B cell (primary cell): ENCODE results near the gene EXOC4. TPM values are rescaled to one million over a fixed set of nuclear protein-coding genes. Genes with fewer than 3 reads are reported as not detected.

Source experiments
- ATAC-seq: fragments of 200-7000 bp; cut with Tn5 transposase; one replicate; pipeline ENCODE4 v1.10.0; 2021; ENCODE audit warnings: low read depth, mild to moderate bottlenecking, moderate number of reproducible peaks, moderate library complexity
- CTCF ChIA-PET: fragments of 350-600 bp; sonication (Branson Sonifier 250); formaldehyde crosslinking; loops from one replicate; lab custom pipeline; 2021; ENCODE audit warnings: antibody characterized with exemption, inconsistent platforms; lab: Charles Lee
- POLR2A ChIA-PET: fragments of 350-600 bp; sonication (Branson Sonifier 250); formaldehyde crosslinking; loops from one replicate; lab custom pipeline; 2021; ENCODE audit warnings: antibody characterized with exemption; lab: Charles Lee
- DNase-seq: peaks from one replicate; pipeline ENCODE4 v3.0.0; 2013
- H2AFZ ChIP-seq: 2 replicates; pipeline ENCODE4 v1.6.1; 2012; ENCODE audit warnings: mild to moderate bottlenecking, low read depth, low read length; ENCODE audit not compliant: insufficient read depth, poor library complexity, severe bottlenecking
- H3K27ac ChIP-seq, 2 donors: 1 replicate in 1 of 2; 2 replicates in 1 of 2; pipeline ENCODE4 v1.5.1; 2012 to 2013; ENCODE audit warnings: low read length in 2 of 2, mild to moderate bottlenecking in 2 of 2, moderate library complexity in 1 of 2
- H3K27me3 ChIP-seq, 4 experiments: fragments of 200-600 bp in 1 of 4; sonication (generic) in 1 of 4; replicated peaks in 1 of 4; 1 replicate in 2 of 4; 2 replicates in 2 of 4; pipeline versions ENCODE4 v1.6.1 to v1.7.0; 2013 to 2016; ENCODE audit warnings: low read length in 3 of 4, mild to moderate bottlenecking in 2 of 4, mixed read lengths in 1 of 4, moderate library complexity in 1 of 4; ENCODE audit not compliant: insufficient read depth in 4 of 4, control insufficient read depth in 3 of 4; ENCODE audit errors: control extremely low read depth in 1 of 4
- H3K36me3 ChIP-seq, 2 experiments: replicated peaks in 1 of 2; 1 replicate in 1 of 2; 2 replicates in 1 of 2; pipeline versions ENCODE4 v1.6.1 to v1.7.1; 2013; ENCODE audit warnings: low read length in 1 of 2; ENCODE audit not compliant: insufficient read depth in 2 of 2, control insufficient read depth in 1 of 2; ENCODE audit errors: control extremely low read depth in 1 of 2, extremely low read depth in 1 of 2
- H3K4me1 ChIP-seq, 2 donors: fragments of 200-600 bp in 1 of 2; sonication (generic) in 1 of 2; 1 replicate in 1 of 2; 2 replicates in 1 of 2; pipeline versions ENCODE4 v1.5.1 to v1.6.1; 2013 to 2017; ENCODE audit warnings: low read length in 2 of 2; ENCODE audit not compliant: control insufficient read depth in 2 of 2, insufficient read depth in 2 of 2
- H3K4me2 ChIP-seq: replicated peaks from 2 replicates; pipeline ENCODE3; 2012; ENCODE audit warnings: mild to moderate bottlenecking, low read depth, low read length; ENCODE audit not compliant: poor library complexity, severe bottlenecking
- H3K4me3 ChIP-seq, 5 experiments: fragments of 200-600 bp in 1 of 5; sonication (generic) in 1 of 5; 1 replicate in 3 of 5; 2 replicates in 2 of 5; pipeline versions ENCODE4 v1.5.1 to v1.7.0; 2011 to 2016; ENCODE audit warnings: low read length in 4 of 5, mild to moderate bottlenecking in 4 of 5, low read depth in 2 of 5, control low read depth in 1 of 5, moderate library complexity in 1 of 5; ENCODE audit not compliant: insufficient read depth in 1 of 5; ENCODE audit errors: control extremely low read depth in 1 of 5, extremely low read depth in 1 of 5
- H3K79me2 ChIP-seq: fragments of 200-600 bp; sonication (generic); one replicate; pipeline ENCODE4 v1.6.0; 2016; ENCODE audit warnings: low read length; ENCODE audit not compliant: control insufficient read depth, insufficient read depth
- H3K9ac ChIP-seq: fragments of 200-600 bp; sonication (generic); 2 replicates; pipeline ENCODE4 v1.6.1; 2017; ENCODE audit warnings: mild to moderate bottlenecking, low read length, moderate library complexity
- H3K9me3 ChIP-seq, 3 donors: one replicate each; pipeline versions ENCODE4 v1.6.1 to v1.7.1; 2013; ENCODE audit warnings: low read length in 2 of 3; ENCODE audit not compliant: control insufficient read depth in 2 of 3, insufficient read depth in 1 of 3; ENCODE audit errors: control extremely low read depth in 1 of 3
- H4K20me1 ChIP-seq: 2 replicates; pipeline ENCODE4 v1.6.0; 2012; ENCODE audit warnings: mild to moderate bottlenecking, low read length; ENCODE audit not compliant: insufficient read depth, control insufficient read depth, poor library complexity, severe bottlenecking
- H3K27ac Mint-ChIP-seq: one replicate; pipeline ENCODE4 v1.8.0; 2021; ENCODE audit warnings: mixed read lengths
- H3K27me3 Mint-ChIP-seq: one replicate; pipeline ENCODE4 v1.8.0; 2021; ENCODE audit warnings: mixed read lengths
- H3K4me1 Mint-ChIP-seq: one replicate; pipeline ENCODE4 v1.8.0; 2021; ENCODE audit warnings: mixed read lengths
- H3K4me3 Mint-ChIP-seq: one replicate; pipeline ENCODE4 v1.8.0; 2021; ENCODE audit warnings: mixed read lengths
- H3K9me3 Mint-ChIP-seq: one replicate; pipeline ENCODE4 v1.8.0; 2022; ENCODE audit warnings: mixed read lengths; ENCODE audit not compliant: insufficient read depth
- CTCF ChIP-seq: fragments of 200-600 bp; IDR thresholded peaks from one replicate; pipeline ENCODE4 v1.8.0; 2022; ENCODE audit warnings: antibody characterized with exemption, mild to moderate bottlenecking
- EZH2 ChIP-seq: IDR thresholded peaks from 2 replicates; pipeline ENCODE4 v1.6.1; 2012; ENCODE audit warnings: borderline replicate concordance, low read depth, mild to moderate bottlenecking, moderate library complexity, low read length; ENCODE audit not compliant: insufficient read depth, poor library complexity, severe bottlenecking
- WGBS: methylation state at CpG from one replicate; pipeline ENCODE4 v1.1.5; 2013; ENCODE audit warnings: missing lambda C conversion rate; ENCODE audit not compliant: insufficient coverage; 5-methylcytosine and 5-hydroxymethylcytosine counted together
- intact Hi-C: fragments of 100-400 bp; cut with micrococcal nuclease; formaldehyde crosslinking; loops from one replicate; pipeline ENCODE4 v1.10.0; 2022
- polyA plus RNA-seq: library from polyadenylated mRNA; depleted of rRNA; stranded (reverse); fragments of >200 nt; gene quantifications from 2 replicates; pipeline ENCODE4 v1.2.3, GENCODE V29; 2012
- total RNA-seq, 2 donors: library from RNA; stranded (reverse); fragments of 120-200 nt in 1 of 2; gene quantifications; 1 replicate in 1 of 2; 2 replicates in 1 of 2; pipeline versions ENCODE4 v1.2.3 to v1.2.4, GENCODE V29; 2013 to 2022

EXOC4 gene
- total and polyA plus RNA-seq, 2 donors (not counting 1 experiment from before 2014, with no cell fraction given) = 16.7 to 135 TPM

GRCh38 chr7:133807624-133808492 is 555.0 kb downstream of the EXOC4 start:
- no peak overlapping the region for H3K9ac ChIP-seq
- Mint-ChIP-seq H3K27ac (no peak overlapping the region), H3K9me3 (no peaks in the 10 kb centered on the region), H3K4me3 (no peak overlapping the region), H3K4me1 (no peaks in the 10 kb centered on the region), H3K27me3 (no peaks in the 10 kb centered on the region)
- H2AFZ ChIP-seq = no peak overlapping the region
- H3K4me3 ChIP-seq = no peak overlapping the region
- ChIA-PET CTCF (no interaction called here), POLR2A (no interaction called here)
- WGBS = no CpG with 5 or more reads among the region's 7 CpGs
- no peak for ATAC-seq
- H3K4me1 ChIP-seq = no peaks in the 10 kb centered on the region
- H3K27ac ChIP-seq = no peak overlapping the region
- intact Hi-C loops = no loop called here
- H3K27me3 ChIP-seq = no peaks in the 10 kb centered on the region
- H3K9me3 ChIP-seq = no peaks in the 10 kb centered on the region
- no peaks in the 10 kb centered on the region for H3K79me2 ChIP-seq
- no peak overlapping the region for H3K4me2 ChIP-seq
- no peaks in the 10 kb centered on the region for H4K20me1 ChIP-seq
- no peaks in the 10 kb centered on the region for H3K36me3 ChIP-seq
- TF ChIP-seq CTCF (no peak), EZH2 (no peak)
- no peak for DNase-seq

- Histone ChIP-seq H3K9ac (no peak overlapping the region), H3K4me2 (no peak overlapping the region), H3K27me3 (no peaks in the 10 kb centered on the region), H3K4me1 (no peaks in the 10 kb centered on the region), H3K36me3 (no peaks in the 10 kb centered on the region), H3K79me2 (no peaks in the 10 kb centered on the region), H4K20me1 (no peaks in the 10 kb centered on the region), H3K27ac (no peak overlapping the region), H2AFZ (no peak overlapping the region), H3K4me3 (no peak overlapping the region), H3K9me3 (no peaks in the 10 kb centered on the region)
- no peak for DNase-seq
- Mint-ChIP-seq H3K27me3 (no peaks in the 10 kb centered on the region), H3K4me1 (no peaks in the 10 kb centered on the region), H3K27ac (no peak overlapping the region), H3K4me3 (no peak overlapping the region), H3K9me3 (no peaks in the 10 kb centered on the region)
- ChIA-PET POLR2A (no interaction called here), CTCF (no interaction called here)
- TF ChIP-seq EZH2 (no peak), CTCF (no peak)
- ATAC-seq = no peak
- intact Hi-C loops = no loop called here
- no CpG with 5 or more reads among the region's 2 CpGs for WGBS
Measured at GRCh38 chr7:133808493-133808866, 555.6 kb downstream of the EXOC4 start.
